OCI-LY7 (cell line): ENCODE data around the gene ADAMTS2. TPM values are rescaled to one million over a fixed set of nuclear protein-coding genes. Genes with fewer than 3 reads are reported as not detected.

Source experiments
- BruUV-seq: library from RNA; stranded (reverse); fragments of 400-500 nt; replicated peaks from 2 replicates; lab custom pipeline; 2021; lab: Mats Ljungman, UMichigan
- CTCF ChIA-PET: fragments of 300-600 bp; sonication (Branson Sonifier 250); formaldehyde crosslinking; loops from one replicate; lab custom pipeline; 2022; ENCODE audit warnings: antibody characterized with exemption; ENCODE audit not compliant: unreplicated experiment; lab: Charles Lee
- POLR2A ChIA-PET: fragments of 300-600 bp; sonication (Branson Sonifier 250); formaldehyde crosslinking; loops from one replicate; lab custom pipeline; 2022; ENCODE audit warnings: antibody characterized with exemption; lab: Charles Lee
- DNase-seq: peaks from one replicate; pipeline ENCODE4 v3.0.0-alpha.2; 2015; ENCODE audit warnings: low spot score
- H2AFZ ChIP-seq: fragments of 200-600 bp; sonication (generic), shearing (Covaris generic); 2 replicates; pipeline ENCODE4 v1.6.1; 2014; ENCODE audit warnings: mild to moderate bottlenecking, antibody characterized with exemption, low read length, moderate library complexity
- H3K27ac ChIP-seq: fragments of 200-600 bp; sonication (generic); 2 replicates; pipeline ENCODE4 v1.5.1; 2014; ENCODE audit warnings: mixed run types, low read depth, mild to moderate bottlenecking, moderate library complexity, low read length, inconsistent platforms; ENCODE audit not compliant: poor library complexity, severe bottlenecking
- H3K36me3 ChIP-seq: fragments of 200-600 bp; sonication (generic); 2 replicates; pipeline ENCODE4 v1.6.1; 2014; ENCODE audit warnings: mild to moderate bottlenecking, antibody characterized with exemption, low read length, moderate library complexity, mixed read lengths; ENCODE audit not compliant: insufficient read depth
- H3K4me1 ChIP-seq: fragments of 200-600 bp; sonication (generic); 2 replicates; pipeline ENCODE4 v1.5.1; 2014; ENCODE audit warnings: mild to moderate bottlenecking, low read length; ENCODE audit not compliant: insufficient read depth, poor library complexity, severe bottlenecking
- H3K4me2 ChIP-seq: fragments of 200-600 bp; sonication (generic); 2 replicates; pipeline ENCODE4 v1.6.1; 2014; ENCODE audit warnings: mild to moderate bottlenecking, low read length
- H3K4me3 ChIP-seq: fragments of 200-600 bp; sonication (generic); 2 replicates; pipeline ENCODE4 v1.5.1; 2014; ENCODE audit warnings: mild to moderate bottlenecking, low read depth, low read length; ENCODE audit not compliant: poor library complexity, severe bottlenecking
- H3K79me2 ChIP-seq: fragments of 200-600 bp; sonication (generic); 2 replicates; pipeline ENCODE4 v1.6.1; 2016; ENCODE audit warnings: low read depth, mild to moderate bottlenecking, low read length, moderate library complexity, mixed read lengths; ENCODE audit not compliant: insufficient read depth
- H3K9me2 ChIP-seq: fragments of 200-600 bp; sonication (generic); 2 replicates; pipeline ENCODE4 v1.6.1; 2016; ENCODE audit warnings: mild to moderate bottlenecking, low read length, mixed read lengths; ENCODE audit not compliant: insufficient read depth
- H3K9me3 ChIP-seq: fragments of 200-600 bp; sonication (generic); 2 replicates; pipeline ENCODE4 v1.6.1; 2014; ENCODE audit warnings: mild to moderate bottlenecking, mixed run types, low read length, mixed read lengths
- H4K20me1 ChIP-seq: fragments of 200-600 bp; sonication (generic); 2 replicates; pipeline ENCODE4 v1.6.1; 2014; ENCODE audit warnings: mild to moderate bottlenecking, antibody characterized with exemption, low read length, moderate library complexity, mixed read lengths; ENCODE audit not compliant: insufficient read depth
- CTCF ChIP-seq: fragments of 200-600 bp; sonication (generic); conservative IDR thresholded peaks from 2 replicates; pipeline ENCODE4 v1.5.1; 2014; ENCODE audit warnings: mild to moderate bottlenecking, antibody characterized with exemption, low read length, moderate library complexity, mixed read lengths
- EZH2phosphoT487 ChIP-seq: fragments of 200-600 bp; sonication (generic); IDR thresholded peaks from 2 replicates; pipeline ENCODE4 v1.6.1; 2018; ENCODE audit warnings: low read depth, borderline replicate concordance, mild to moderate bottlenecking, mixed run types, antibody characterized with exemption, low read length, moderate library complexity, mixed read lengths
- intact Hi-C: fragments of 100-400 bp; cut with micrococcal nuclease; formaldehyde crosslinking; loops from one replicate; pipeline ENCODE4 v1.10.0; 2022; ENCODE audit not compliant: unreplicated experiment
- total RNA-seq, 2 experiments: library from RNA; depleted of rRNA in 1 of 2; stranded (reverse); fragments of >200 nt in 1 of 2; shearing (Covaris generic) in 1 of 2; gene quantifications; 2 replicates each; pipeline ENCODE4 v1.2.3, GENCODE V29; 2014 to 2022

Gene ADAMTS2
- total RNA-seq, 2 experiments from 2014 or later = not detected

GRCh38 chr5:179163236-179164155 lies 181.8 kb downstream of the ADAMTS2 start:
- no TSS peak for BruUV-seq
- ChIA-PET CTCF (no interaction called here), POLR2A (no interaction called here)
- H3K4me3 ChIP-seq = no peak overlapping the region
- no peaks in the 10 kb centered on the region for H3K36me3 ChIP-seq
- no peaks in the 10 kb centered on the region for H3K4me1 ChIP-seq
- H3K9me3 ChIP-seq = no peaks in the 10 kb centered on the region
- H3K27ac ChIP-seq = no peak overlapping the region
- no peaks in the 10 kb centered on the region for H3K9me2 ChIP-seq
- H3K79me2 ChIP-seq = no peaks in the 10 kb centered on the region
- intact Hi-C loops = no loop called here
- no peaks in the 10 kb centered on the region for H4K20me1 ChIP-seq
- no peak overlapping the region for H3K4me2 ChIP-seq
- TF ChIP-seq CTCF (no peak), EZH2phosphoT487 (no peak)
- H2AFZ ChIP-seq = no peak overlapping the region
- no peak for DNase-seq

- Histone ChIP-seq H4K20me1 (no peaks in the 10 kb centered on the region), H3K9me2 (no peaks in the 10 kb centered on the region), H3K79me2 (no peaks in the 10 kb centered on the region), H3K27ac (no peak overlapping the region), H2AFZ (no peak overlapping the region), H3K4me3 (no peak overlapping the region), H3K4me2 (no peak overlapping the region), H3K9me3 (no peaks in the 10 kb centered on the region), H3K36me3 (no peaks in the 10 kb centered on the region), H3K4me1 (no peaks in the 10 kb centered on the region)
- DNase-seq = no peak
- POLR2A ChIA-PET = no interaction called here
- CTCF ChIA-PET = no interaction called here
- intact Hi-C loops = no loop called here
- no TSS peak for BruUV-seq
- no peak for TF ChIP-seq CTCF
Measured at GRCh38 chr5:179162351-179163235, 182.7 kb downstream of the ADAMTS2 start.
